CD14-positive monocyte (primary cell): ENCODE measurements around the gene ARHGAP10. TPM values are rescaled to one million over a fixed set of nuclear protein-coding genes. Genes with fewer than 3 reads are reported as not detected.

Experiments used
- DNase-seq, 3 donors: peaks; one replicate each; pipeline ENCODE4 v3.0.0-alpha.2; 2011 to 2022
- H2AFZ ChIP-seq: 2 replicates; pipeline ENCODE4 v1.6.0; 2012; ENCODE audit warnings: mild to moderate bottlenecking, low read depth, low read length, inconsistent platforms; ENCODE audit not compliant: insufficient read depth, poor library complexity, severe bottlenecking
- H3K27ac ChIP-seq, 2 donors: 1 replicate in 1 of 2; 2 replicates in 1 of 2; pipeline ENCODE4 v1.5.1; 2012 to 2013; ENCODE audit warnings: low read length in 2 of 2, control low read depth in 1 of 2, inconsistent platforms in 1 of 2, low read depth in 1 of 2, mild to moderate bottlenecking in 1 of 2
- H3K27me3 ChIP-seq, 2 donors: one replicate each; pipeline versions ENCODE4 v1.6.0 to v1.6.1; 2011 to 2013; ENCODE audit warnings: low read length in 2 of 2; ENCODE audit not compliant: control insufficient read depth in 2 of 2, insufficient read depth in 2 of 2
- H3K36me3 ChIP-seq, 2 donors: replicated peaks in 1 of 2; 1 replicate in 1 of 2; 2 replicates in 1 of 2; pipeline versions ENCODE4 v1.5.1 to v1.6.1; 2012 to 2013; ENCODE audit warnings: low read length in 2 of 2, control low read depth in 1 of 2, inconsistent platforms in 1 of 2, mild to moderate bottlenecking in 1 of 2; ENCODE audit not compliant: insufficient read depth in 2 of 2, control insufficient read depth in 1 of 2
- H3K4me1 ChIP-seq, 2 donors: 1 replicate in 1 of 2; 2 replicates in 1 of 2; pipeline versions ENCODE4 v1.5.1 to v1.6.1; 2012 to 2013; ENCODE audit warnings: low read length in 2 of 2, control low read depth in 1 of 2, inconsistent platforms in 1 of 2, mild to moderate bottlenecking in 1 of 2, moderate library complexity in 1 of 2; ENCODE audit not compliant: insufficient read depth in 2 of 2, control insufficient read depth in 1 of 2
- H3K4me2 ChIP-seq: replicated peaks from 2 replicates; pipeline ENCODE3; 2012; ENCODE audit warnings: low read length, moderate library complexity, mild to moderate bottlenecking; ENCODE audit not compliant: poor library complexity, severe bottlenecking; ENCODE audit errors: extremely low read depth
- H3K4me3 ChIP-seq, 3 experiments: fragments of 200-600 bp in 1 of 3; sonication (generic) in 1 of 3; replicated peaks in 1 of 3; 1 replicate in 2 of 3; 2 replicates in 1 of 3; pipeline ENCODE4 v1.5.1; 2011 to 2013; ENCODE audit warnings: low read length in 3 of 3, mild to moderate bottlenecking in 3 of 3, control low read depth in 2 of 3, low read depth in 2 of 3, inconsistent platforms in 1 of 3, moderate library complexity in 1 of 3
- H3K79me2 ChIP-seq: 2 replicates; pipeline ENCODE4 v1.6.0; 2012; ENCODE audit warnings: mild to moderate bottlenecking, control low read depth, inconsistent platforms, low read length, moderate library complexity; ENCODE audit not compliant: insufficient read depth
- H3K9ac ChIP-seq: 2 replicates; pipeline ENCODE4 v1.6.0; 2017; ENCODE audit warnings: low read length, mild to moderate bottlenecking; ENCODE audit not compliant: insufficient read depth, poor library complexity, severe bottlenecking
- H3K9me3 ChIP-seq, 2 donors: replicated peaks in 1 of 2; 1 replicate in 1 of 2; 2 replicates in 1 of 2; pipeline versions ENCODE4 v1.5.1 to v1.6.1; 2012 to 2013; ENCODE audit warnings: low read length in 2 of 2, control low read depth in 1 of 2; ENCODE audit not compliant: control insufficient read depth in 1 of 2, insufficient read depth in 1 of 2
- H4K20me1 ChIP-seq: 2 replicates; pipeline ENCODE4 v1.6.0; 2012; ENCODE audit warnings: mild to moderate bottlenecking, low read length, control low read depth, moderate library complexity; ENCODE audit not compliant: insufficient read depth
- H3K27ac Mint-ChIP-seq, 7 donors: one replicate each; pipeline ENCODE4 v1.8.0; 2020; ENCODE audit warnings: mild to moderate bottlenecking in 7 of 7, mixed read lengths in 7 of 7, moderate library complexity in 6 of 7, inconsistent platforms in 2 of 7
- H3K27me3 Mint-ChIP-seq, 3 donors: one replicate each; pipeline ENCODE4 v1.8.0; 2021 to 2022; ENCODE audit warnings: low read depth in 3 of 3, mild to moderate bottlenecking in 3 of 3, mixed read lengths in 3 of 3, moderate library complexity in 3 of 3, inconsistent platforms in 1 of 3
- H3K36me3 Mint-ChIP-seq, 2 donors: one replicate each; pipeline ENCODE4 v1.8.0; 2020; ENCODE audit warnings: mixed read lengths in 2 of 2, inconsistent platforms in 1 of 2, mild to moderate bottlenecking in 1 of 2
- H3K4me1 Mint-ChIP-seq: one replicate; pipeline ENCODE4 v1.8.0; 2020; ENCODE audit warnings: mild to moderate bottlenecking, mixed read lengths
- H3K4me3 Mint-ChIP-seq, 2 donors: one replicate each; pipeline ENCODE4 v1.8.0; 2020; ENCODE audit warnings: mild to moderate bottlenecking in 2 of 2, mixed read lengths in 2 of 2, moderate library complexity in 1 of 2
- H3K9me3 Mint-ChIP-seq, 7 donors: one replicate each; pipeline ENCODE4 v1.8.0; 2020 to 2022; ENCODE audit warnings: mixed read lengths in 7 of 7, mild to moderate bottlenecking in 6 of 7, moderate library complexity in 6 of 7, inconsistent platforms in 2 of 7
- WGBS: methylation state at CpG from one replicate; pipeline ENCODE4 v1.1.5; 2013; ENCODE audit warnings: missing lambda C conversion rate; ENCODE audit not compliant: insufficient coverage; 5-methylcytosine and 5-hydroxymethylcytosine counted together
- intact Hi-C, 2 donors: fragments of 100-400 bp; cut with micrococcal nuclease; formaldehyde crosslinking; loops; one replicate each; pipeline versions ENCODE4 v1.15.0 to v1.15.1; 2023
- polyA plus RNA-seq, 3 donors: library from polyadenylated mRNA; depleted of rRNA in 1 of 3; unstranded in 2 of 3; stranded (reverse) in 1 of 3; fragments of 300-500 nt in 2 of 3; fragments of >200 nt in 1 of 3; fragmentation: Illumina TruSeq in 2 of 3; gene quantifications; 1 replicate in 2 of 3; 2 replicates in 1 of 3; pipeline ENCODE4 v1.2.3, GENCODE V29; 2012 to 2021
- TF ChIP-seq, protein P1 (sequence below): fragments of 200-600 bp; IDR thresholded peaks from one replicate; pipeline ENCODE4 v1.8.0; 2022; ENCODE audit warnings: antibody characterized with exemption, mild to moderate bottlenecking

The ARHGAP10 gene
- polyA plus RNA-seq, 3 donors: 1.7 to 4.3 (median 3.0) TPM

GRCh38 chr4:147957446-147957845 is 225.6 kb downstream of the ARHGAP10 start:
- H3K4me2 ChIP-seq: no peak overlapping the region
- peaks cover 0 to 8% of the 10 kb centered on the region in 2 donors for H3K36me3 ChIP-seq
- no peaks in the 10 kb centered on the region for H4K20me1 ChIP-seq
- H3K4me3 Mint-ChIP-seq: no peak overlapping the region
- no peaks in the 10 kb centered on the region for H3K27me3 Mint-ChIP-seq
- H3K9me3 ChIP-seq: no peaks in the 10 kb centered on the region
- no peaks in the 10 kb centered on the region for H3K79me2 ChIP-seq
- H3K9ac ChIP-seq: no peak overlapping the region
- H3K27me3 ChIP-seq: no peaks in the 10 kb centered on the region
- H3K9me3 Mint-ChIP-seq: no peaks in the 10 kb centered on the region
- DNase-seq: no peak
- peaks cover 13 to 16% of the 10 kb centered on the region in 2 donors for H3K36me3 Mint-ChIP-seq
- H3K4me1 ChIP-seq: no peaks in the 10 kb centered on the region
- intact Hi-C loops: no loop called here
- WGBS: no CpG with 5 or more reads among the region's 3 CpGs
- no peak overlapping the region for H3K27ac ChIP-seq
- H3K4me3 ChIP-seq: no peak overlapping the region
- TF ChIP-seq, protein P1, sequence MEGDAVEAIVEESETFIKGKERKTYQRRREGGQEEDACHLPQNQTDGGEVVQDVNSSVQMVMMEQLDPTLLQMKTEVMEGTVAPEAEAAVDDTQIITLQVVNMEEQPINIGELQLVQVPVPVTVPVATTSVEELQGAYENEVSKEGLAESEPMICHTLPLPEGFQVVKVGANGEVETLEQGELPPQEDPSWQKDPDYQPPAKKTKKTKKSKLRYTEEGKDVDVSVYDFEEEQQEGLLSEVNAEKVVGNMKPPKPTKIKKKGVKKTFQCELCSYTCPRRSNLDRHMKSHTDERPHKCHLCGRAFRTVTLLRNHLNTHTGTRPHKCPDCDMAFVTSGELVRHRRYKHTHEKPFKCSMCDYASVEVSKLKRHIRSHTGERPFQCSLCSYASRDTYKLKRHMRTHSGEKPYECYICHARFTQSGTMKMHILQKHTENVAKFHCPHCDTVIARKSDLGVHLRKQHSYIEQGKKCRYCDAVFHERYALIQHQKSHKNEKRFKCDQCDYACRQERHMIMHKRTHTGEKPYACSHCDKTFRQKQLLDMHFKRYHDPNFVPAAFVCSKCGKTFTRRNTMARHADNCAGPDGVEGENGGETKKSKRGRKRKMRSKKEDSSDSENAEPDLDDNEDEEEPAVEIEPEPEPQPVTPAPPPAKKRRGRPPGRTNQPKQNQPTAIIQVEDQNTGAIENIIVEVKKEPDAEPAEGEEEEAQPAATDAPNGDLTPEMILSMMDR: no peak
- no peak overlapping the region for H3K27ac Mint-ChIP-seq
- H3K4me1 Mint-ChIP-seq: no peaks in the 10 kb centered on the region
- H2AFZ ChIP-seq: no peak overlapping the region

GRCh38 chr4:147958057-147958456 is 226.2 kb downstream of the ARHGAP10 start:
- Histone ChIP-seq H3K4me2 (no peak overlapping the region), H4K20me1 (no peaks in the 10 kb centered on the region), H3K4me1 (no peaks in the 10 kb centered on the region), H3K27ac (no peak overlapping the region), H3K4me3 (no peak overlapping the region), H3K36me3 (peaks cover 0 to 8% of the 10 kb centered on the region in 2 donors), H3K9me3 (no peaks in the 10 kb centered on the region), H2AFZ (no peak overlapping the region), H3K79me2 (no peaks in the 10 kb centered on the region), H3K9ac (no peak overlapping the region), H3K27me3 (no peaks in the 10 kb centered on the region)
- Mint-ChIP-seq H3K36me3 (peaks cover 15 to 18% of the 10 kb centered on the region in 2 donors), H3K27ac (no peak overlapping the region), H3K27me3 (no peaks in the 10 kb centered on the region), H3K4me1 (no peaks in the 10 kb centered on the region), H3K4me3 (no peak overlapping the region), H3K9me3 (no peaks in the 10 kb centered on the region)
- TF ChIP-seq, protein P1: no peak
- DNase-seq: no peak
- intact Hi-C loops: no loop called here
- 94% methylated on average over 2 of the region's 3 CpGs for WGBS
